Measurements from ENCODE around the gene ELL2. TPM values are rescaled to one million over a fixed set of nuclear protein-coding genes. Genes with fewer than 3 reads are reported as not detected.

ELL2 gene
- total RNA-seq, 1 donor from 2014 or later = 118 TPM

DNA sequence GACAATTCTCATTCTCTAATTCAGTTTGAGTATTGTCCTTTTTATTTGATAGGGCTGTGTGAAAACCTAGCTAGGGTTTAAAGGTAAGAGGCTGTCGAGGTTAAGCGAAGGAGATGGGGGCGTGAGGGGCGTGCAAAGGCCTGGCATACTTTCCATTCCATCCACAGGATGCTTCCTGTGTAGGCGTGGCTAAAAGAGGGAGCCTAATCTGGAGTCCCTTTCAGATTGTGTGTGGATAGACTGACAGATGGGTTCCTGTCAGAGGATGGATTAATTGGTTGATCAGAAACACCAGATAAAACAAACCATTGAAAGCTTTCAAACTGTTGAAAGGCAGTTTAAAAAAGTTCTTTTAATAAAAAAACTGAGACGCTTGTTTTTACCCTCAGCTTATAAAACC, 1.1 kb upstream of the ELL2 start:
- H3K36me3 Mint-ChIP-seq (ENCODE audit: low read depth, unreplicated experiment) = peaks cover 9% of the 10 kb centered on the region
- H2AFZ ChIP-seq (ENCODE audit: low read depth, low read length) = no peak overlapping the region
- DNase-seq (ENCODE audit: low read depth) = no peak
- no peaks in the 10 kb centered on the region for H3K27me3 Mint-ChIP-seq (ENCODE audit: low read depth, unreplicated experiment)
- H3K4me2 ChIP-seq (ENCODE audit: low read length) = peak overlapping the region; percentile 79
- H3K27me3 ChIP-seq (ENCODE audit: insufficient read depth, low read length) = no peaks in the 10 kb centered on the region
- H3K4me3 Mint-ChIP-seq (ENCODE audit: unreplicated experiment) = peak overlapping the region; percentile 86
- FAIRE-seq = no peak
- H3K27ac ChIP-seq (ENCODE audit: low read depth, low read length) = no peak overlapping the region
- H3K79me2 ChIP-seq (ENCODE audit: insufficient read depth, low read length) = peaks cover 37% of the 10 kb centered on the region
- no peak for TF ChIP-seq EZH2 (IDR thresholded peaks at IDR 0.05; ENCODE audit: insufficient read depth, low read length)
- TF ChIP-seq, protein P1, sequence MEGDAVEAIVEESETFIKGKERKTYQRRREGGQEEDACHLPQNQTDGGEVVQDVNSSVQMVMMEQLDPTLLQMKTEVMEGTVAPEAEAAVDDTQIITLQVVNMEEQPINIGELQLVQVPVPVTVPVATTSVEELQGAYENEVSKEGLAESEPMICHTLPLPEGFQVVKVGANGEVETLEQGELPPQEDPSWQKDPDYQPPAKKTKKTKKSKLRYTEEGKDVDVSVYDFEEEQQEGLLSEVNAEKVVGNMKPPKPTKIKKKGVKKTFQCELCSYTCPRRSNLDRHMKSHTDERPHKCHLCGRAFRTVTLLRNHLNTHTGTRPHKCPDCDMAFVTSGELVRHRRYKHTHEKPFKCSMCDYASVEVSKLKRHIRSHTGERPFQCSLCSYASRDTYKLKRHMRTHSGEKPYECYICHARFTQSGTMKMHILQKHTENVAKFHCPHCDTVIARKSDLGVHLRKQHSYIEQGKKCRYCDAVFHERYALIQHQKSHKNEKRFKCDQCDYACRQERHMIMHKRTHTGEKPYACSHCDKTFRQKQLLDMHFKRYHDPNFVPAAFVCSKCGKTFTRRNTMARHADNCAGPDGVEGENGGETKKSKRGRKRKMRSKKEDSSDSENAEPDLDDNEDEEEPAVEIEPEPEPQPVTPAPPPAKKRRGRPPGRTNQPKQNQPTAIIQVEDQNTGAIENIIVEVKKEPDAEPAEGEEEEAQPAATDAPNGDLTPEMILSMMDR (IDR thresholded peaks at IDR 0.05; ENCODE audit: insufficient read depth, low read depth, low read length) = no peak
- H3K9ac ChIP-seq (ENCODE audit: low read length) = peak overlapping the region; percentile 69
- H3K36me3 ChIP-seq (ENCODE audit: insufficient read depth, low read length) = no peaks in the 10 kb centered on the region
- H3K4me3 ChIP-seq (ENCODE audit: insufficient read depth, low read depth, low read length) = no peak overlapping the region
- H3K9me3 Mint-ChIP-seq (ENCODE audit: unreplicated experiment) = no peaks in the 10 kb centered on the region
- peaks cover 20% of the 10 kb centered on the region for H3K4me1 ChIP-seq (ENCODE audit: insufficient read depth, low read length)
- peaks cover 35% of the 10 kb centered on the region for H3K4me1 Mint-ChIP-seq (ENCODE audit: low read depth, unreplicated experiment)
- peaks cover 32% of the 10 kb centered on the region for H4K20me1 ChIP-seq (ENCODE audit: insufficient read depth, low read length)
- H3K9me3 ChIP-seq (ENCODE audit: insufficient read depth, low read depth, low read length) = no peaks in the 10 kb centered on the region
- peak overlapping the region; percentile 100 for H3K27ac Mint-ChIP-seq (ENCODE audit: unreplicated experiment)

DNA sequence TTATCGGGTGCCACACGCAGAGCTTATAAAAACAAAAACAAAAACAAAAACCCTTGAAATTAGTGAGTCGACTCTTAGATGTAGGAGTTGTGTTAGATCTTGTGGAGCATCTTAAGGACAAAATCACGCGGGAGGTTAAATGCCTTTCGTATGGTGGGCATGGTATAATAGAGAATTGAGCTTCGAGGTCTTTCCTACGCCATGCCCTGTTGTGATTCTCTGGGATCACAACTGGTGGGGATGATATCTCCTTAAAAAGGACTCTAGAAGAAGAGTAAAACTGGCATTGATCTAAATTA, 773 bp upstream of the ELL2 start:
- peak overlapping the region; percentile 96 for H3K27ac ChIP-seq (ENCODE audit: low read depth, low read length)
- H3K4me2 ChIP-seq (ENCODE audit: low read length) = peak overlapping the region; percentile 79

More for the DNA sequence above, 773 bp upstream of the ELL2 start:
- peaks cover 36% of the 10 kb centered on the region for H4K20me1 ChIP-seq (ENCODE audit: insufficient read depth, low read length)
- Mint-ChIP-seq H3K4me1 (ENCODE audit: low read depth, unreplicated experiment) (peaks cover 35% of the 10 kb centered on the region), H3K27ac (ENCODE audit: unreplicated experiment) (peak overlapping the region; percentile 100), H3K27me3 (ENCODE audit: low read depth, unreplicated experiment) (no peaks in the 10 kb centered on the region), H3K4me3 (ENCODE audit: unreplicated experiment) (peak overlapping the region; percentile 86), H3K9me3 (ENCODE audit: unreplicated experiment) (no peaks in the 10 kb centered on the region), H3K36me3 (ENCODE audit: low read depth, unreplicated experiment) (peaks cover 9% of the 10 kb centered on the region)
- peak overlapping the region; percentile 69 for H3K9ac ChIP-seq (ENCODE audit: low read length)
- peak overlapping the region; percentile 76 for H2AFZ ChIP-seq (ENCODE audit: low read depth, low read length)
- peaks cover 22% of the 10 kb centered on the region for H3K4me1 ChIP-seq (ENCODE audit: insufficient read depth, low read length)
- H3K4me3 ChIP-seq (ENCODE audit: insufficient read depth, low read depth, low read length) = peak overlapping the region; percentile 88
- FAIRE-seq = no peak
- no peaks in the 10 kb centered on the region for H3K36me3 ChIP-seq (ENCODE audit: insufficient read depth, low read length)
- H3K9me3 ChIP-seq (ENCODE audit: insufficient read depth, low read depth, low read length) = no peaks in the 10 kb centered on the region
- no peak for DNase-seq (ENCODE audit: low read depth)
- peaks cover 41% of the 10 kb centered on the region for H3K79me2 ChIP-seq (ENCODE audit: insufficient read depth, low read length)
- TF ChIP-seq, protein P1 (IDR thresholded peaks at IDR 0.05; ENCODE audit: insufficient read depth, low read depth, low read length) = no peak
- TF ChIP-seq EZH2 (IDR thresholded peaks at IDR 0.05; ENCODE audit: insufficient read depth, low read length) = no peak
- H3K27me3 ChIP-seq (ENCODE audit: insufficient read depth, low read length) = no peaks in the 10 kb centered on the region

Data from astrocyte (in vitro differentiated cells and primary cell).